ENCODE data around the gene SRCIN1. TPM values are rescaled to one million over a fixed set of nuclear protein-coding genes. Genes with fewer than 3 reads are reported as not detected.

Gene SRCIN1
- total and polyA plus RNA-seq, 2 donors, result 0.52 to 1.1 TPM

GRCh38 chr17:38609280-38610031 lies 3.7 kb upstream of the SRCIN1 start:
- H3K36me3 ChIP-seq (ENCODE audit: control insufficient read depth in 2 of 2, insufficient read depth in 2 of 2, low read length in 1 of 2), result no peaks in the 10 kb centered on the region
- no peak for DNase-seq (ENCODE audit: low read depth in 6 of 9, low spot score in 9 of 9)
- H3K27me3 ChIP-seq (ENCODE audit: control insufficient read depth in 2 of 2, insufficient read depth in 1 of 2, low read length in 1 of 2), result peaks cover 55 to 90% of the 10 kb centered on the region in 2 donors
- WGBS, result 33% methylated on average over 9 of the region's 9 CpGs
- no peak overlapping the region for H3K4me3 ChIP-seq (ENCODE audit: low read length in 2 of 2)
- peaks cover 0 to 13% of the 10 kb centered on the region in 2 donors for H3K9me3 ChIP-seq (ENCODE audit: control insufficient read depth in 2 of 2, insufficient read depth in 1 of 2, low read length in 1 of 2)
- peaks cover 4 to 13% of the 10 kb centered on the region in 2 donors for H3K4me1 ChIP-seq (ENCODE audit: control insufficient read depth in 2 of 2, insufficient read depth in 2 of 2, low read length in 2 of 2)
- no peak overlapping the region for H3K27ac ChIP-seq (ENCODE audit: low read depth in 1 of 2, low read length in 1 of 2)

GRCh38 chr17:38608648-38609047 lies 2.9 kb upstream of the SRCIN1 start:
- H3K27me3 ChIP-seq (ENCODE audit: control insufficient read depth in 2 of 2, insufficient read depth in 1 of 2, low read length in 1 of 2), result peaks cover 63 to 93% of the 10 kb centered on the region in 2 donors
- WGBS, result 83% methylated on average over 4 of the region's 4 CpGs
- DNase-seq (ENCODE audit: low read depth in 6 of 9, low spot score in 9 of 9), result no peak

GRCh38 chr17:38606646-38607611 lies 1.2 kb upstream of the SRCIN1 start:
- no peak for DNase-seq (ENCODE audit: low read depth in 6 of 9, low spot score in 9 of 9)
- Histone ChIP-seq H3K27ac (ENCODE audit: low read depth in 1 of 2, low read length in 1 of 2) (no peak overlapping the region), H3K27me3 (ENCODE audit: control insufficient read depth in 2 of 2, insufficient read depth in 1 of 2, low read length in 1 of 2) (peaks cover 72 to 96% of the 10 kb centered on the region in 2 donors), H3K4me3 (ENCODE audit: low read length in 2 of 2) (no peak overlapping the region), H3K4me1 (ENCODE audit: control insufficient read depth in 2 of 2, insufficient read depth in 2 of 2, low read length in 2 of 2) (peaks cover 11 to 13% of the 10 kb centered on the region in 2 donors), H3K9me3 (ENCODE audit: control insufficient read depth in 2 of 2, insufficient read depth in 1 of 2, low read length in 1 of 2) (peaks cover 0 to 10% of the 10 kb centered on the region in 2 donors), H3K36me3 (ENCODE audit: control insufficient read depth in 2 of 2, insufficient read depth in 2 of 2, low read length in 1 of 2) (no peaks in the 10 kb centered on the region)
- WGBS, result 17% methylated on average over 30 of the region's 30 CpGs

More at GRCh38 chr17:38608648-38609047, 2.9 kb upstream of the SRCIN1 start:
- Histone ChIP-seq H3K4me1 (ENCODE audit: control insufficient read depth in 2 of 2, insufficient read depth in 2 of 2, low read length in 2 of 2) (peaks cover 4 to 13% of the 10 kb centered on the region in 2 donors), H3K27ac (ENCODE audit: low read depth in 1 of 2, low read length in 1 of 2) (no peak overlapping the region), H3K9me3 (ENCODE audit: control insufficient read depth in 2 of 2, insufficient read depth in 1 of 2, low read length in 1 of 2) (peaks cover 0 to 13% of the 10 kb centered on the region in 2 donors), H3K4me3 (ENCODE audit: low read length in 2 of 2) (no peak overlapping the region), H3K36me3 (ENCODE audit: control insufficient read depth in 2 of 2, insufficient read depth in 2 of 2, low read length in 1 of 2) (no peaks in the 10 kb centered on the region)

- peaks cover 13 to 16% of the 10 kb centered on the region in 2 donors for H3K4me1 ChIP-seq (ENCODE audit: control insufficient read depth in 2 of 2, insufficient read depth in 2 of 2, low read length in 2 of 2)
- H3K27me3 ChIP-seq (ENCODE audit: control insufficient read depth in 2 of 2, insufficient read depth in 1 of 2, low read length in 1 of 2), result peaks cover 80 to 96% of the 10 kb centered on the region in 2 donors
- 2% methylated on average over 44 of the region's 44 CpGs for WGBS
- H3K4me3 ChIP-seq (ENCODE audit: low read length in 2 of 2), result peak overlapping the region in 1 of 2 donors; percentile 51
- no peak for DNase-seq (ENCODE audit: low read depth in 6 of 9, low spot score in 9 of 9)
- no peak overlapping the region for H3K27ac ChIP-seq (ENCODE audit: low read depth in 1 of 2, low read length in 1 of 2)
- H3K36me3 ChIP-seq (ENCODE audit: control insufficient read depth in 2 of 2, insufficient read depth in 2 of 2, low read length in 1 of 2), result no peaks in the 10 kb centered on the region
- peaks cover 0 to 5% of the 10 kb centered on the region in 2 donors for H3K9me3 ChIP-seq (ENCODE audit: control insufficient read depth in 2 of 2, insufficient read depth in 1 of 2, low read length in 1 of 2)
Observed at GRCh38 chr17:38605411-38605840, 326 bp downstream of the SRCIN1 start.

- H3K27me3 ChIP-seq (ENCODE audit: control insufficient read depth in 2 of 2, insufficient read depth in 1 of 2, low read length in 1 of 2), result peaks cover 78 to 96% of the 10 kb centered on the region in 2 donors
- DNase-seq (ENCODE audit: low read depth in 6 of 9, low spot score in 9 of 9), result no peak
- no peak overlapping the region for H3K4me3 ChIP-seq (ENCODE audit: low read length in 2 of 2)
Observed at GRCh38 chr17:38604479-38605403, 1.0 kb downstream of the SRCIN1 start.

GRCh38 chr17:38603786-38604478 lies 1.8 kb downstream of the SRCIN1 start:
- Histone ChIP-seq H3K27ac (ENCODE audit: low read depth in 1 of 2, low read length in 1 of 2) (no peak overlapping the region), H3K9me3 (ENCODE audit: control insufficient read depth in 2 of 2, insufficient read depth in 1 of 2, low read length in 1 of 2) (peaks cover 0 to 5% of the 10 kb centered on the region in 2 donors), H3K4me1 (ENCODE audit: control insufficient read depth in 2 of 2, insufficient read depth in 2 of 2, low read length in 2 of 2) (peaks cover 13 to 16% of the 10 kb centered on the region in 2 donors), H3K27me3 (ENCODE audit: control insufficient read depth in 2 of 2, insufficient read depth in 1 of 2, low read length in 1 of 2) (peaks cover 72 to 96% of the 10 kb centered on the region in 2 donors), H3K36me3 (ENCODE audit: control insufficient read depth in 2 of 2, insufficient read depth in 2 of 2, low read length in 1 of 2) (no peaks in the 10 kb centered on the region), H3K4me3 (ENCODE audit: low read length in 2 of 2) (no peak overlapping the region)
- DNase-seq (ENCODE audit: low read depth in 6 of 9, low spot score in 9 of 9), result no peak
- WGBS, result 41% methylated on average over 6 of the region's 6 CpGs

More at GRCh38 chr17:38604479-38605403, 1.0 kb downstream of the SRCIN1 start:
- no peak overlapping the region for H3K27ac ChIP-seq (ENCODE audit: low read depth in 1 of 2, low read length in 1 of 2)
- WGBS, result 5% methylated on average over 38 of the region's 38 CpGs
- peaks cover 0 to 5% of the 10 kb centered on the region in 2 donors for H3K9me3 ChIP-seq (ENCODE audit: control insufficient read depth in 2 of 2, insufficient read depth in 1 of 2, low read length in 1 of 2)
- no peaks in the 10 kb centered on the region for H3K36me3 ChIP-seq (ENCODE audit: control insufficient read depth in 2 of 2, insufficient read depth in 2 of 2, low read length in 1 of 2)
- peaks cover 13 to 16% of the 10 kb centered on the region in 2 donors for H3K4me1 ChIP-seq (ENCODE audit: control insufficient read depth in 2 of 2, insufficient read depth in 2 of 2, low read length in 2 of 2)

GRCh38 chr17:38602956-38603785 lies 2.6 kb downstream of the SRCIN1 start:
- Histone ChIP-seq H3K4me1 (ENCODE audit: control insufficient read depth in 2 of 2, insufficient read depth in 2 of 2, low read length in 2 of 2) (peaks cover 13 to 16% of the 10 kb centered on the region in 2 donors), H3K9me3 (ENCODE audit: control insufficient read depth in 2 of 2, insufficient read depth in 1 of 2, low read length in 1 of 2) (peaks cover 0 to 5% of the 10 kb centered on the region in 2 donors), H3K36me3 (ENCODE audit: control insufficient read depth in 2 of 2, insufficient read depth in 2 of 2, low read length in 1 of 2) (no peaks in the 10 kb centered on the region), H3K4me3 (ENCODE audit: low read length in 2 of 2) (no peak overlapping the region), H3K27me3 (ENCODE audit: control insufficient read depth in 2 of 2, insufficient read depth in 1 of 2, low read length in 1 of 2) (peaks cover 66 to 96% of the 10 kb centered on the region in 2 donors), H3K27ac (ENCODE audit: low read depth in 1 of 2, low read length in 1 of 2) (no peak overlapping the region)
- 40% methylated on average over 13 of the region's 13 CpGs for WGBS
- DNase-seq (ENCODE audit: low read depth in 6 of 9, low spot score in 9 of 9), result no peak

All from thymus (tissue), 11 donors.